Stimulated activated CD4-positive, alpha-beta T cell treated with anti-CD3 and anti-CD28 coated beads, Interleukin-2, amount 100 ng/mL, for 48 hours (primary cell): ENCODE results near the gene TLR1.
"Not testable (repeated sequence)": the region's sequence is repeated elsewhere in the genome, so short reads cannot be mapped to it uniquely, and the experiment has no call there.

Experiments used
- DNase-seq, 2 donors: peaks; one replicate each; pipeline ENCODE4 v3.0.0-alpha.2; 2020

The TLR1 gene

DNA sequence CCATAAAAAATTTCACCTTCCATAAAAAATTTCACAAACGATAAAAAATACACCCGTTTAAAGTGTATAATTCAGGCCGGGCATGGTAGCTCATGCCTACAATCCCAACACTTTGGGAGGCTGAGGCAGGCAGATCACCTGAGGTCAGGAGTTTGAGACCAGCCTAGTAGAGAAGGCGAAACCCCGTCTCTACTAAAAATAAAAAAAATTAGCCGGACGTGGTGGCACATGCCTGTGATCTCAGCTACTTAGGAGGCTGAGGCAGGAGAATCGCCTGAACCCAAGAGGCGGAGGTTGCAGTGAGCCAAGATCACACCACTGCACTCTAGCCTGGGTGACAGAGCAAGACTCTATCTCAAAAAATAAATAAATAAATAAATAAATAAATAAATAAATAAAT is 1.7 kb upstream of the TLR1 start:
- DNase-seq, result not testable (repeated sequence)

DNA sequence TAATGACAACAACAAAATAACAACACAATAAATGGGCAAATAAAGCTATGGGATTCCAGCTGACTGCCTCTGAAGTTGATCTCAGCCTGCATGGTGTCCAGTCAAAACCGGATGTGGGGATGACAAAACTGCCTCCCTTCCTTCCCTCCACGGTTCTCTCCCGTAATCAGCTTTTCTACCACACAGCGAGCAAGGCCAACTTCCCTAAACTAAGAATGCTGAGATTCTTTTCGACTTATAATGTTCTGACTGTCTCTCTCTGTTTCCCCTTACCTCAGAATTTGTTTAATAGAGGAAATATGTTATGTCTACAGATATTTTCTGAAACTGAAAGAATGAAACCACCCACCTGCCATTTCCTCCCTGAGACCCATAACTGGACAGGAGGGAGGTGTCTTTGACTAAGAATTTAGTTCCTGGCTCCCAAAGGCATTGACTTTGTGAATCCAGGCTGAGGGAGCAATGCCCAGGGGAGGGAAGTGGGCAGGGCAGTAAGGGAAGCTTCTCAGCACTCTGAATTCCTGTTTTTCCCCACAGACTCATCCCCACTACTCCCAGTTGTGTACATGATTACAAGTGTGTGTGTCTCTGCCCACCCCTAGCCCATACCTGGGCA is 1.0 kb upstream of the TLR1 start:
- DNase-seq, result no peak

DNA sequence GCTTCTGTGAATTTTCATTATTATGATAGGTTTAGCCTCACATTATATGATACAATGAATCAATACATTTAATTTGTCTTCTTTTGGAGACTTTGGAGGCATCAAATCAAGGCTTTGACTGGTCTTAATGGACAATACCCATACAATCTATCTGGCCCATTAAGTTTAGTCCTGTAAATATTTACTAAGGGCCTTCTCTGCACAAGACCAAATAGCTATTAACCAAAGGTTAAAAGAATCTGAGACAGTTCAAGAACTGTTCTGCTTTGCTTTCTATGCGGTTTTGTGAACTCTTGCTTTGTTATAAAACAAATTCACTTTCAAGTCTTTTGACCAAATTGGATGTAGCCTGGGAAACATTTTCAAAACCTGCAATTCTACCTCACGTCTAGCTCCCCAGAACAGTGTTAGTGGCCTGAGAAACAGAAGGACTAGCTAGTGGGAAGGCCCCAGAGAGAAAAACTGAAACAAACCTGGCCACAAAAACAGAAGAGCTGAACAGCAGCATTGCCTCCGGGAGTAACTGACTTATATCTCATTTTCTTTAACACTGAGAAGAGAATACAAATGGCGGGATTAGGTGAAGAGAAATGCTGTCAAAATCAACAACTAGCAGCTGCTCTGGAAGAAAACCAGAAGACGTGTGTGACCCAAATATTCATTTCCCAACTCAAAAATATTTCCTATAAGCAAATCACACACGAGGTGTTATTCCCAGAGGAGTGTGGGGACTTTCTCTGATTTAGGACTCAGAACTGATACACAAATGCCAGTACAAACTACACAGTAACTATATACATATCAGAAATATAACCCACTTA is 548 bp downstream of the TLR1 start:
- peak in 1 of 2 donors; percentile 24 for DNase-seq

DNA sequence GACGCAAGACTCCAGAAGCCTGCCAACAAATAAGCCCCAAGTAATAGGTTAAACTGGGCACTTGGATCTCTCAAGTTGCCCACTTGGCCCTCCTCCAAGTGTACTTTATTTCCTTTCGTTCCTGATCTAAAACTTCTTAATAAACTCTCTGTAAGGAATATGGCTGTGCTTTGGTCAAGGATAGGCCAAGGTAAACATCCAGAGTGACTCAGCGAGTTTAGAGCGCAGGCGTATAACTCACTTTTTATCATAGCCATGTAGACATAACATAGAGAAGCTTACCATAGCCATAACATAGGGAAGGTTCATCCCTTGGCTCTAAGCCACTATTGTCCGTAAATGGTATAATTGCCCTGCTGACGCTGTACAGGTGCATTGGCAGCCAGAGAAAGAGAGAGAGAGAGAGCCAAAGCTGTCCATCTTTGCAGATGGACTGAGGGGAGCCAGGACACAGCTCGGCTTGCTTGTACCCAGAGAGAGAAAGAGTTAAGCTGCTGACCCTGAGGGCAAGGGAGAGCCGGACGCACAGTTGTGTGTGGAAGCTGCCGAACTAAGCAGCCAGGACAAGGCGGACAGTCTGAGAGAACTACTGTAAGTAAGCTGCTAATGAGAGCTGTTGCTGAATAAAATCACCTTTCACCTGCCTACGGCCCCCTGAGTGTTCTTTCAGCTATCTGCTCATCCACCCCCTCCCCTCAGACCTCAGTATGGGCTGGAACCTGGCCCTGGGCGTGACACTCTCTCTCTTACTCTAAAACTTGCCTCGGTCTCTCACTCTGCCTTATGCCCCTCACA is 1.8 kb downstream of the TLR1 start:
- DNase-seq, result no peak

DNA sequence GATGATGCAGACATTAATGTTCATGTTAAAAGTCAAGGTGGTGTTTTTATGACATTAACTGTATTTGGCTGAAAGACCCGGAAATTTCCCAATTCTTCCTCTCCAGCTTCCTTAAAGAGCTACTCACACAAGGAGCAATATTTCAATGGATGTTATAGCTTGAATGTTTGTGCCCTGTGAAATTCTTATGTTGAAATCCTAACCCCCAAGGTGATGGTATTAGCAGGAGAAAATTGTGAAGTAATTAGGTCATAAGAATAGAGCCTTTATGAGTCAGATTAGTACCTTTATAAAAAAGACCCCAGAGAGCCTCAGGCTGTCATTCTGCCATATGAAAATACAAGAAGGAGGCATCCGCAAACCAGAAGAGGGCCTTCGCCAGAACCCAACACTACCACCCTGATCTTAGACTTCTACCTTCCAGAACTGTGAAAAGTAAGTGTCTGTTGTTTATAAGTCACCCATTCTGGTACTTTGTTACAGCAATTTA is 3.6 kb downstream of the TLR1 start:
- DNase-seq, result no peak

DNA sequence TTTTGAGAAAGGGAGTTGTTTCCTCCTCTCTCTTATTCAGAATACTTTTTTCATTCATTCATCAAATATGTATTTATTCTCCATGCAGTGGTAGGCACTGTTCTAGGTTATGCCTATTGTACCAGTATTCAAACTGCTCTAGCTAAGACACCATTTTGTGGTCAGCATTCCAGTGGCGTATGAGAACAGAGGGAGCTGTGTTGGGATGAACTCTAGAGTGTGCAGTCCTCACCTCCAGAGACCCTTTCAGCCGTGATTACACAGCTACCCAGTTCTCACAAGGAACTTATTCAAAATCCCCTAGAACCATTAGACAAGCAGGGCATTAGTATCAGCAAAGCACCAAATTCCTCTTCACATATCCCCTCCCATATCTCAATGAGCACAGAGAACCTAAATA is 4.2 kb downstream of the TLR1 start:
- no peak for DNase-seq

DNA sequence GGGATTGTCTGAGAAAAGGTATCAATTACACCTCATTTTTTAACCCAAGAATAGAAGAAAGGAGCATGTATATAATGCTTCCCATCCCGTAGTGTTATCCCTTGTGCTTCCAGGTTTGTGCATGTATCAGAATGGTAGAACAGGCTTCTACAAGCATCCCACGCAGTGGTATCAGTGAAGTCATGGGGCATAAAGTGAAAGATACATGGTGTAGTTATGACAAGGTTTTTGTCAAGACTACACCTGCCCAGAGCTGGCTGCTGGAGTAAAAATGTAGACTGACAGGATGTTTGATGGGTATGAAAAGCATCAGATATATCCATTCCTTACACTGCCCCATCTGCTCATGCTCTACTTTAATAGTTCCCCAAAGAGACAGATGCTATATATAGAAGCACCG is 9.5 kb downstream of the TLR1 start:
- DNase-seq, result no peak

DNA sequence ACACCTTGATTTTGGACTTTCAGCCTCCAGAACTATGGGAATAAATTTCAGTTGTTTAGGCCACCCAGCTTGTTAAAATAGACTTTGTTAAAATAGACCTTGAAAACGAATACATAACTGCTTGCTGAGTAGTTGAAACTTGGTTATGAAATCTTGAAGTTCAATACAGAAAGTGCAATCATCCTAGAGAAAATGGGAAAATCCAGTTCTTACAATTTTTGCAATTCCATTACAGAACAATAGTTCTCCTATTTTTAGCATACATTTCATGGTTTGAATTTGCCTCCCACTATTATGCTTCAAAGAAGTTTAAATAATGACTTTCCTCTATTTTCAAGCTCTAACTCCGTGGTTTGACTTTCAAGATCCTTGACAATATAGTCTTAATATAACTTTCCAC is 10.5 kb downstream of the TLR1 start:
- no peak for DNase-seq

DNA sequence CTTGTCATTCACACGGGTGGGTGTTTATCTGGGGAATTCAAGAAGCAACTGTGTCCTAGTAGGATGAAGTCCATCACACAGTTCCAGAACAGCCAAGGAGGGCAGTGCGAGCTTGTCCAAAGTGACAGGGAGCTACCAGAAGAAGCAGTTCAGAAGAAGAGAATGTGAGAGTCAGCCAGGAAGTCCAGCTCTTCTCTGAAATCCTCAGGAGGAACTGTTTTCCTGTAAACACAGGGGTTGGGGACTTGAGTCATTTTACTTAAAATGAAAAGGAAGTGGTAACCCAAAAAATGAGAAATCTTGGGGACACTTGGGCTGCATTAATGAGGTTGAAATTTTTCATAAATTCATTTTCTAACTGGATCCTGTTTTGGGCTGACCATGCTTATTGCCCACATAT is 13.6 kb downstream of the TLR1 start:
- DNase-seq, result no peak

DNA sequence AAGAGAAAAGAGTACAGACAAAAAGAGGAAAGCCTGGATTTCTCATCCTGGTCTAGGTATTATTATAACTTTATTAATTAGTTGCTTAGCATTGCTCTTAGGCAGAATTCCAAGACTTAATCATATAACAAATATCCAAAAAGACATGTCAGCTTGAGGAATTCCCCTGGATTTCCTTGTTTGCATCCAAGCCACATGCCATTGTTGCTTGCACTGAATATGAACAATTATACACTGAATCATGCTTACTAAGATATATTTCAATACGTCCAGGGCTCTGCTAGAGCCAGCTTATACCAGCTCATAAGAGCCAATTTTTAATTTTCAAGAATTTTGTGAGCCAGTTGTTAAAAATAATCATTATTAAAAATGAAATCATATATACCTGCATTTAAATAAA is 16.3 kb downstream of the TLR1 start:
- no peak for DNase-seq

DNA sequence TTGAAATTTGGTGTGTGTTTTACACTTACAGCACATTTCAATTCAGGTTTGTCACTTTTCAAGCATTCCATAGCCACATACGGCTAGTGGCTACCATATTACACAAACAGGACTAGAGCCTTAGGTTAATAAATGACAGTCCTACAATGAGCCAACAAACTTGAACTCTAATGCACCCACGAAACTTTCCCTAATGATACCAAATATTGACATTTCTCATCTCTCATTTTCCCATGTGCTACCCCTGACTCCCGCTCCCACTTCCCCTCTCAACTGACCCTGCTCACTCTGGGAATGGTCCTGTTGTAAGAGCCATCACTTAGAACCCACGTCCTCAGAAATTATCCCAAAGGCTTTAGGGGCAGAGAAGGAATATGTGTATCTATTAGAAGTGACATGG is 16.9 kb downstream of the TLR1 start:
- DNase-seq, result no peak

DNA sequence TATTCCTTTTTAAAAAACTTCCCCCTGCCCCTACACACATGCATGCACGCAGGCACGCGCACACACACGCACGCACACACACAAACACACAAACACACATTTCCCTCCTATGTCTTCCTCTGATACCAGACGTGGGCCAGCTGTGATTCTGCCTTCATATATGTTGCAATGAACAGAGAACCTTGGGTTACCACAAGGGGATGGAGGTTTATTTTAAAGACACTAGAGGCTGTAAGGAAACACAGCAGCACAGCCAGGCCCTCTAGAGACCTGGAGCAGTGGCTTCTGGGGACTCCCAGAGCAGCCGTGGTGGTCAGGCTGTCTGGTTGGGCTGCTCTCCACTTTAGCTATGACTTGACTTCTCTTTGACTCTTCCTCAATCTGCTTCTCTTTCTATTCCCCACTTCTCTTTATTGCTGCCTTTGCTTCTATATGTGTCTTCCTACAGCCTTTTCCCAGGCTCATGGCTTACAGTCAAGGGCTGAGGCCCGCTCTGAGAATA is 18.6 kb downstream of the TLR1 start:
- no peak for DNase-seq

DNA sequence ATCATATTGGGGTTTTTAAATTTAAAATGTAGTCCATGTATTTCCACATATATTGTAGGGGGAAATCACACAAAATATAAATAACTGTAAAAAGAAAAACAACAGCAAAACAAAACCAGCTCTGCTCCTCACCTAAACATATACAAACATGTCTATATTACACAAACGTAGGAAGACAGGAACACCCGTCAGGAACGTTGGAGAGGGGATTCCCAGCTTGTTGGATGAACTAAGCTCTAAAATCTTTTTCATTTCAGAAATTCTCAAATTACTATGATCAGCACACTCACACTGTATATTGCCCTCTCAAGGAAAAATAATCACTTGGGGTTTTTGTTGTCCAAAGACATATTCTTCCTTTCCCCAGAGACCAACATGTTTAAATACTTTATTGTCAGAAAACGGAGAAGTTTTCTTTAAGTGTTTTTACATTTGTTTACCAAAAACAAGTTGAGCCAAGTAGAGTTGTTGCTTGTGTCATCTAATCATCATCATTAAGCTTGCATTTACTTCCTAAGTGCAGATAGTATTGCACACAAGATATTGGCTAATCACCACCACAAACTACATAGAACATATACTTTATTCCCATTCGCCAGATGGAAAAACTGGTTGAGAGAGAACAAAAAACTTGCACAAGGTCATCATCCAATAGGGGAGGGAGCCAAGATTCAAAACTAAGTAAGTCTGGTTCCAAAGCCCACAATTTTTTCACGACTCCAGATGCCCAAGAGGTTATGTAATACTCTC is 19.4 kb downstream of the TLR1 start:
- no peak for DNase-seq

DNA sequence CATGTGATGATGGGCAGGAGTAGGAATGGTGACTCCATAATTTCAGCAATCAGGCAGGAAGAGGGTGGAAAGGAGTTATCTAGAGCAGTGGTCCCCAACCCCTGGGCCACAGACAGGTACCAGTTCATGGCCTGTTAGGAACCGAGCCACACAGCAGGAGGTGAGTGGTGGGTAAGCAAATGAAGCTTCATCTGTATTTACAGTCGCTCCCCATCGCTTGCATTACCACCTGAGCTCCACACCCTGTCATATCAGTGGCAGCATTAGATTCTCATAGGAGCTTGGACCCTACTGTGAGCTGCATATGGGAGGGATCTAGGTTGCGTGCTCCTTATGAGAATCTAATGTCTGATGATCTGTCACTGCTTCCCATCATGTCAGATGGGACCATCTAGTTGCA is 20.4 kb downstream of the TLR1 start:
- DNase-seq, result no peak

DNA sequence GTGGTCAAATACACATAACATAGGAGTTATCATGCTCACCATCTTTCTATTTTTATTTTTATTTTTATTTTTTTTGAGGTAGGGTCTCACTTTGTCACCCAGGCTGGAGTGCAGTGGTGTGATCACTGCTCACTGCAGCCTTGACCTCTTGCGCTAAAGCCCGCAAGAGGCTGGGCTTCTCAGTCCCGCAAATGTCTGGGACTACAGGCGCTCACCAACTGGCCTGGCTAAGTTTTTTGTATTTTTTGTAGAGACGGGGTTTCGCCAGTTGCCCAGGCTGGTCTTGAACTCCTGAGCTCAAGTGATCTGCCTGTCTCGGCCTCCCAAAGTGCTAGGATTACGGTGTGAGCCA is 21.5 kb downstream of the TLR1 start:
- DNase-seq, result no peak

DNA sequence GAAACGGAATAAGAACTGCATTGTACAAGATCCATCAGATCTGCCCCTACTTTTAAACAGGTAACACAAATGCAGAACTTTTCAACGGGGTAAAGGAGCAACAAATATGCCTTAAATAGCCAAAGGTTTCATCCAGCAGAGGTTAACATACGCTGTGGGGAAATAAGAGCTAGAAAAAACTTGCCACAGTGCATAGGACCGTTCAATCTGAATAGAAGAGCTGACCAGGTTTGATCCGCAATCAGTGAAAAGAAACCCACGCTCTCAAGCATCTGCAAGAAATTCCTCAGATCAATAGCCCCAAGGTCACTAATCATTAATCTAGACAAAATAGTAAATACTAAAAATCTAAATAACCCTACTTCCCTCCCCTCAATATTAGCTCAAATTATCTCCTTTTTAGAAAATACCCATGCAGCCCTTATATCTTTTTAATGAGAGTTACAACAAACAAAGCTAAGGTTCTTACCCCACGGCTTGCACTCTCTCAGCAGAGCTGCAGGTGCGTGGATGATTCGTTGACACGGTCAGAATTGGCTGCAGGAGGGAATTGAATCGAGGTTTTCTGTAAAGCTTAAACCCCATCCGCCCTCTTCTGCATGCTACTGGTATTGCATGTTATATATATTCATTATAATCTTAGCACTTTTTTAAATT is 22.0 kb downstream of the TLR1 start, which contains the start of gene TLR10:
Gene TLR10 (minus strand): TSS at position 539 of the 657 bp plus-strand sequence. CDS start 7,400 bp downstream, outside the sequence.
- DNase-seq, result peak; percentile 21 to 28

DNA sequence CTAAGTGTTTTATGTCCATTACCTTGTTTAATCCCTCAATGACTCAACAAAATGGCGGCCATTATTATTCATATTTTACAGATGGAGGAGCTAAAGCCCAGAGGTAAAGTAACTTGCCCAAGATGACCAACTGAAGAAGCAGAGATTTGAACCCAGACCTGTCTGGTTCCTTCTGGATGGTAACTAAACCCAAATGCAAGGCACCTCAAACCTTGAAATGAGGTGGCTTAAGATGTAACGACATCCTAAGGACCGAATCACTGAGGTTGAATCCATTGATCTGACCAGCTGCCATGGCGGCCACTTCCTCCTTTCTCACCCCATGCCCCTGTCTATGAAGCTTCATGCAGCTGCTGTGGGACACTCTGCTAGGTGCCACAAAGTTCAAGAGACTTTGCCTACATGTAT is 22.7 kb downstream of the TLR1 start:
- no peak for DNase-seq

DNA sequence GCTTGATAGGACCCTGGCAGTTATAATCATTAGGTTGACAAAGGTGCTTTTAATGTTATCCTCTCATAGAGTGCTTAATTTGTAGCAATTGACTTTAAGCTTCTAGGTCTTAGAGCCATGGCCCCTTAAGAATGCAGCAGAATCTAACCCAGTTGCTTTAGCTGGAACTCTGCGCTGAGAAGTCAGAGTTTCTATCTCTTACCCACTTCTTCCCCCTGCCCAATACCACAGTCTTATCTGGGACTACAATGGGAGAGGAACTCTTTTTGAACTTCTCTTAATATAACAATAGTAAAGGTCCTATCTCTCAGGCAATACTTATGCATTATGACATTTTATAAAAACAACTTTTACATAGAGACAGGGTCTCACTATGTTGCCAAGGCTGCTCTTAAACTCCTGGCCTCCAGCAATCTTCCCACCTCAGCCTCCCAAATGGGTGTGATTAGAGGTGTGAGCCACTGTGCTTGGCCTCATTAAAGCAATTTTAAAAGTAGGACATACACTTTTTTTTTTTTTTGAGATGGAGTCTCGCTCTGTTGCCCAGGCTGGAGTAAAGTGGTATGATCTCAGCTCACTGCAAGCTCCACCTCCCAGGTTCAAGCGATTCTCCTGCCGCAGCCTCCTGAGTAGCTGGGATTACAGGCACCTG is 23.6 kb downstream of the TLR1 start:
- DNase-seq, result no peak

DNA sequence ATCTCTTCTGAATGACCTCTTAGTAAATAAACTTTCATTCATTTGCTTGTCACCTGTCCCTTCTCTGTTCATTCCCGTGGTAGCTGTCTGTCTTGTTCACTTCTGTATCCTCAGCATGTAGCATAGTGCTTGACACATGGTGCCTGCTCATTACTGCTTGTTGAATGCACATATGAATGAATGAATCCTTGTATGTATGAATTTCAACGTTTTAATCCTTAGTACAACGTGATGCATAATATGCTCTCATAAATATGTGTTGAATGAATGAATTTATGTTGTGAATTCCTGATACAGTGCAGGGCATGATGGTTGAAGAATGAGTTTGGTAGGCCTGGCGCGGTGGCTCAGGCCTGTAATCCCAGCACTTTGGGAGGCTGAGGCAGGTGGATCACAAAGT is 24.8 kb downstream of the TLR1 start:
- no peak for DNase-seq

DNA sequence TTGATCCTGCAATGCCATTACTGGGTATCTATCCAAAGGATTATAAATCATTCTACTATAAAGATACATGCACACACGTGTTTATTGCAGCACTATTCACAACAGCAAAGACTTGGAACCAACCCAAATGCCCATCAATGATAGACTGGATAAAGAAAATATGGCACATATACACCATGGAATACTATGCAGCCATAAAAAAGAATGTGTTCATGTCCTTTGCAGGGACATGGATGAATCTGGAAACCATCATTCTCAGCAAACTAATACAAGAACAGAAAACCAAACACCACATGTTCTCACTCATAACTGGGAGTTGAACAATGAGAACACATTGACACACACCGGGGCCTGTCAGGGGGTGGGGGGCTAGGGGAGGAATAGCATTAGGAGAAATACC is 26.7 kb downstream of the TLR1 start:
- not testable (repeated sequence) for DNase-seq

DNA sequence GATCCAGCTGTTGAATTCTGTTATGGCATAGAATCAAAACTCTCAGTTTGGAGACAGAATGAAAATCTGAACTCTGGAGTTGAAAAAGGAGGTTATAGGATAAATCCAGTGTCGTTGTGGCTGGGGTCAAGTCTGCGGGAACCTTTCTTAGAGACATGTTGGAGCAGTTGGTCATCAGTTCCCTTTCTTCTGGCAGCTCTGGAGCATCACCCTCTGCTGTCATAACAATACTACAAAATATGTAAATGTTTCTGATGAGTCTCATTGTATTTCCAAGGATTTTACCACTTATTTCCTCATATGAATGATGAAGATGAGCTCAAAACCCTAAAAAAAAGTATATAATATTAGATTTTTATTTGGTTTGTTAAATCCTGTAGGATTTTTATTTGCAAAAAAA is 29.3 kb downstream of the TLR1 start:
- DNase-seq, result no peak
